ENCODE measurements around the gene F7. TPM values are rescaled to one million over a fixed set of nuclear protein-coding genes. Genes with fewer than 3 reads are reported as not detected.

F7 gene
- total RNA-seq, 4 donors from 2014 or later = 0.20 to 1.2 TPM; not detected in 2

- no peak for ATAC-seq
- intact Hi-C loops (cut with DNase I; ENCODE audit: low total_unique reads) (no loop called here), in situ Hi-C loops (cut with MboI; ENCODE audit: low sequenced_read_pairs in 4 of 4) (no loop called here)
- Histone ChIP-seq H3K4me3 (no peak overlapping the region), H3K27me3 (peaks cover 0 to 3% (median 0%) of the 10 kb centered on the region in 3 donors), H3K4me1 (peaks cover 5 to 6% of the 10 kb centered on the region in 2 donors), H3K9me3 (no peaks in the 10 kb centered on the region), H3K36me3 (no peaks in the 10 kb centered on the region), H3K27ac (no peak overlapping the region)
- no peak for TF ChIP-seq POLR2A (IDR thresholded peaks at IDR 0.05)
- no peak for TF ChIP-seq CTCF (IDR thresholded peaks at IDR 0.05 in 4 of 5, conservative IDR thresholded peaks at IDR 0.05 in 1 of 5)
- DNase-seq = no peak
These were observed 11.2 kb upstream of the F7 start for GRCh38 chr13:113094410-113094800.

DNA sequence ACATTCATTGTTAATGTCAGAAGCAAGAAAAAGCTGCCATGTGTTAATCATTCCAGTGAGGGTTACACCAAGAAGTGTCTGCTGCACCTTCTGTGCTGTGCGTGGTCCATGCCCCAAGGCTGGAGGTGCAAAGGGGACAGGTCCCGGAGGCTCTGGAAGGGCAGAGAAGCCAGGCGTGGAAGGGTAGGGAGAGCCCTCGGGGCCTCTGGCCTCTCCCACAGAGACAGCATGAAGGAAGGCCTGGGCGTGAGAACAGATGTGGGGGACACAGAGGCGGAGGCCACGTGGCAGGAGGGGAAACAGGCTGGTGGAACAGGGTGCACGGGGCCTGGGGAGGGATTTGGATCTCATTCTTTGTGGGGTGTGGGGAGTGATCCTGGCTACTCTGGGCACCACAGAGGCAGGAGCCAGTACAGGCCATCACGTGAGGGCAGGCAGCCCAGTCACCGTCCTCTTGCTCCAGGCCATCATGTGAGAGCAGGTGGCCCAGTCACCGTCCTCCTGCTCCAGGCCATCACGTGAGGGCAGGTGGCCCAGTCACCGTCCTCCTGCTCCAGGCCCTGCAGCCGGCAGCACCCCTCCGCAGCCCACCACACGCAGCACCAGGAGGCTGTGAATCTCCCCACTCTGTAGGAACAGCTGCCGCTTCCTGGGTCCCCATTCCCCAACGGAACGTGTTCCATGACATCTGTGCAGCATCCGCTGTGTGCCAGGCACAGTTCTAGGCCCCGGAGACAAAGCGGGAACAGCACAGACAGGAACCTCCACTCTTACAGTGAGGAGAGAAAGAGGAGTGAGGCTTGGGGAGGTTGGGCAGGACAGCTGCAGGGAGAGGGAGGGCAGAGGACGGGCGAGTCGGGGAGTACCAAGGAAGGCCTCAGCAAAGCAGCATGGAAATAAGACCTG, 10.2 kb upstream of the F7 start:
- no peak for TF ChIP-seq CTCF (IDR thresholded peaks at IDR 0.05 in 4 of 5, conservative IDR thresholded peaks at IDR 0.05 in 1 of 5)
- TF ChIP-seq POLR2A (IDR thresholded peaks at IDR 0.05) = no peak
- Histone ChIP-seq H3K27ac (no peak overlapping the region), H3K9me3 (no peaks in the 10 kb centered on the region), H3K4me3 (no peak overlapping the region), H3K36me3 (no peaks in the 10 kb centered on the region), H3K27me3 (peaks cover 0 to 3% (median 0%) of the 10 kb centered on the region in 3 donors), H3K4me1 (peaks cover 5 to 6% of the 10 kb centered on the region in 2 donors)
- intact Hi-C loops (cut with DNase I; ENCODE audit: low total_unique reads) = no loop called here
- ATAC-seq (no peak), DNase-seq (no peak)
- in situ Hi-C loops (cut with MboI; ENCODE audit: low sequenced_read_pairs in 4 of 4) = no loop called here

DNA sequence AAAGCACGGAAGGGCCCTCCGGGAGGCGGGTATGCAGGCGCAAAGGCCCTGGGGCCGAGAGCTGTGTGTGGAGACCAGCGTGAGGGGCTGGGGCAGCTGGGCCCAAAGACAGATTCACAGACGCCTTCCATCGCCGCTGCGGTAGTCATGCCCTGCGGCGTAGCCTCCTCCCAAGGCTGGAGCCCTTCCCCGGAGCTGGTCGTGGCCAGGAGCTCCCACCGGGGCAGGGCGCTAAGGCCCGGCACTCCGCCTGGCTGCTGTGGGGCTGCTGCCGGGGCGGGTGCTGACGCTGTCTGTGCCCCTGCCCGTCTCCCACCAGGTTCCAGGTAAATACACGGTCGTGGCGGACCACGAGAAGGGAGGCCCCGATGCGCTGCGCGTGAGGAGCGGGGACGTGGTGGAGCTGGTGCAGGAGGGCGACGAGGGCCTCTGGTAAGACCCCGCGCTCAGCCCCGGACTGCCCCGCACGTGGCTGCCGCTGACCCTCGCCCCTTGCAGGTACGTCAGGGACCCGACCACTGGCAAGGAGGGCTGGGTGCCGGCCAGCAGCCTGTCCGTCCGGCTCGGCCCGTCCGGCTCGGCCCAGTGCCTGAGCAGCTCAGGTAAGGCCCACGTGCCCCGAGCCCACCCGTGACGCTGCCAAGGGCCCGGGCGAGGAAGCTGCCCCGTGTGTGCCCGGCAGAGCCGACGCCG, 9.4 kb upstream of the F7 start:
- DNase-seq (no peak), ATAC-seq (no peak)
- H3K27ac ChIP-seq = no peak overlapping the region
- no peaks in the 10 kb centered on the region for H3K9me3 ChIP-seq
- no peak overlapping the region for H3K4me3 ChIP-seq
- peaks cover 5 to 6% of the 10 kb centered on the region in 2 donors for H3K4me1 ChIP-seq
- TF ChIP-seq POLR2A (IDR thresholded peaks at IDR 0.05) (no peak), CTCF (IDR thresholded peaks at IDR 0.05 in 4 of 5, conservative IDR thresholded peaks at IDR 0.05 in 1 of 5) (no peak)
- H3K27me3 ChIP-seq = peaks cover 0 to 3% (median 0%) of the 10 kb centered on the region in 3 donors
- in situ Hi-C loops (cut with MboI; ENCODE audit: low sequenced_read_pairs in 4 of 4) (no loop called here), intact Hi-C loops (cut with DNase I; ENCODE audit: low total_unique reads) (no loop called here)
- H3K36me3 ChIP-seq = no peaks in the 10 kb centered on the region

DNA sequence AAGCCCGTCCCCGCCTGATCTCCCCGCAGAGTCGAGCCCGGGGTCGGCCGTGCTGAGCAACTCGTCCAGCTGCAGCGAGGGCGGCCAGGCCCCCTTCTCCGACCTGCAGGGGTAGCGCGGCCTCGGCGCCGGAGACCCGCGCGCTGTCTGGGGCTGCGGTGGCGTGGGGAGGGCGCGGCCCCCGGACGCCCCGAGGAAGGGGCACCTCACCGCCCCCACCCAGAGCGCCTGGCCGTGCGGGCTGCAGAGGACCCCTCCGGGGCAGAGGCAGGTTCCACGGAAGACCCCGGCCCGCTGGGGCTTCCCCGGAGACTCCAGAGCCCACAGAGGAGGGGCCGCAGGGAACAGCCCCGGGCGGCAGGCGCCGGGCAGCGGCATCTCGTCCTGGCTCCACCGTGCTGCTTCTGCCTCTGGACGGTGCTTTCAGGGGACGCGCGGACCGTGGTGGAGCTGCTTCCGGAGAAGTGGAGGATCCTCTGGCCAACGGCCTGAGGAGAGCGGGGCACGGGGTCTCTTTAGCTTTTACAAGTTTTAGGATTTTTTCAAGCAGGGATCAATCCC, 8.8 kb upstream of the F7 start:
- peaks cover 0 to 3% (median 0%) of the 10 kb centered on the region in 3 donors for H3K27me3 ChIP-seq
- in situ Hi-C loops (cut with MboI; ENCODE audit: low sequenced_read_pairs in 4 of 4) (no loop called here), intact Hi-C loops (cut with DNase I; ENCODE audit: low total_unique reads) (no loop called here)
- no peak overlapping the region for H3K4me3 ChIP-seq
- no peaks in the 10 kb centered on the region for H3K9me3 ChIP-seq
- no peak overlapping the region for H3K27ac ChIP-seq
- ATAC-seq (no peak), DNase-seq (no peak)
- H3K36me3 ChIP-seq = no peaks in the 10 kb centered on the region
- peaks cover 5 to 6% of the 10 kb centered on the region in 2 donors for H3K4me1 ChIP-seq
- TF ChIP-seq POLR2A (IDR thresholded peaks at IDR 0.05) (no peak), CTCF (IDR thresholded peaks at IDR 0.05 in 4 of 5, conservative IDR thresholded peaks at IDR 0.05 in 1 of 5) (no peak)
